Stimulated activated CD8-positive, alpha-beta memory T cell treated with anti-CD3 and anti-CD28 coated beads, Interleukin-12 subunit alpha, Interleukin-12 subunit beta, amount 100 ng/mL, for 1 hour (primary cell): ENCODE results near the gene PHETA1.
"Not testable (repeated sequence)": the region's sequence is repeated elsewhere in the genome, so short reads cannot be mapped to it uniquely, and the experiment has no call there.

ENCODE experiments used
- DNase-seq: peaks from one replicate; pipeline ENCODE4 v3.0.0-alpha.2; 2020; ENCODE audit warnings: low read depth

The PHETA1 gene

GRCh38 chr12:111349748-111350520, 19.0 kb downstream of the PHETA1 start:
- no peak for DNase-seq

GRCh38 chr12:111349101-111349747, 19.7 kb downstream of the PHETA1 start:
- DNase-seq: no peak

- DNase-seq: no peak
Observed at GRCh38 chr12:111347891-111348644, 20.8 kb downstream of the PHETA1 start.

- DNase-seq: no peak
Observed at GRCh38 chr12:111344254-111344875, 24.5 kb downstream of the PHETA1 start.

GRCh38 chr12:111343181-111343580, 25.7 kb downstream of the PHETA1 start:
- no peak for DNase-seq

- DNase-seq: no peak
Observed at GRCh38 chr12:111342376-111342775, 26.5 kb downstream of the PHETA1 start.

GRCh38 chr12:111341426-111342065, 27.3 kb downstream of the PHETA1 start:
- no peak for DNase-seq

- not testable (repeated sequence) for DNase-seq
Observed at GRCh38 chr12:111340680-111341079, 28.2 kb downstream of the PHETA1 start.

GRCh38 chr12:111340231-111340630, 28.7 kb downstream of the PHETA1 start:
- no peak for DNase-seq

GRCh38 chr12:111339321-111339938, 29.5 kb downstream of the PHETA1 start:
- DNase-seq: no peak

- no peak for DNase-seq
Observed at GRCh38 chr12:111338096-111338495, 30.8 kb downstream of the PHETA1 start.

- DNase-seq: no peak
Observed at GRCh38 chr12:111337371-111337770, 31.5 kb downstream of the PHETA1 start.

GRCh38 chr12:111336411-111336810, 32.5 kb downstream of the PHETA1 start:
- not testable (repeated sequence) for DNase-seq

- no peak for DNase-seq
Observed at GRCh38 chr12:111335811-111336210, 33.1 kb downstream of the PHETA1 start.

GRCh38 chr12:111335301-111335700, 33.6 kb downstream of the PHETA1 start:
- DNase-seq: not testable (repeated sequence)

- no peak for DNase-seq
Observed at GRCh38 chr12:111334393-111334915, 34.4 kb downstream of the PHETA1 start.

- DNase-seq: no peak
Observed at GRCh38 chr12:111330800-111331752, 37.8 kb downstream of the PHETA1 start.

- no peak for DNase-seq
Observed at GRCh38 chr12:111328138-111328537, 40.8 kb downstream of the PHETA1 start.

- DNase-seq: no peak
Observed at GRCh38 chr12:111327474-111327873, 41.4 kb downstream of the PHETA1 start.
